HepG2 (cell line): ENCODE data around the gene CACNB4. TPM values are rescaled to one million over a fixed set of nuclear protein-coding genes. Genes with fewer than 3 reads are reported as not detected.

Experiments
- CHD2 ChIP-seq: IDR thresholded peaks from 2 replicates; pipeline ENCODE4 v1.6.1; 2011; ENCODE audit warnings: low read depth, low read length, improper control_type of control experiment
- ELF3 ChIP-seq: IDR thresholded peaks from 2 replicates; pipeline ENCODE4 v1.6.1; 2016; ENCODE audit warnings: missing genetic modification reagents, missing compliant biosample characterization
- HNRNPUL1 ChIP-seq: fragments of 200-400 bp; formaldehyde crosslinking; IDR thresholded peaks from 2 replicates; pipeline ENCODE4 v1.6.1; 2017; ENCODE audit warnings: low read depth, mild to moderate bottlenecking, low read length, moderate library complexity
- HOXA5 ChIP-seq: sonication (generic); formaldehyde crosslinking; IDR thresholded peaks from 2 replicates; pipeline ENCODE4 v1.4.0; 2020; ENCODE audit warnings: missing genetic modification reagents
- MBNL3 ChIP-seq: fragments of 250-450 bp; sonication (Bioruptor Pico); conservative IDR thresholded peaks from 2 replicates; pipeline ENCODE4 v1.8.0; 2022; ENCODE audit warnings: mild to moderate bottlenecking, inconsistent platforms
- MXD4 ChIP-seq: IDR thresholded peaks from 2 replicates; pipeline ENCODE4 v1.6.1; 2016; ENCODE audit warnings: mild to moderate bottlenecking, missing biosample characterization, missing genetic modification reagents
- NFKBIZ ChIP-seq: IDR thresholded peaks from 2 replicates; pipeline ENCODE4 v1.6.1; 2018; ENCODE audit warnings: missing genetic modification reagents, missing compliant biosample characterization
- SALL2 ChIP-seq: sonication (generic); formaldehyde crosslinking; IDR thresholded peaks from 2 replicates; pipeline ENCODE4 v1.8.1; 2023; ENCODE audit warnings: mild to moderate bottlenecking, missing genetic modification reagents, inconsistent platforms
- SIX1 ChIP-seq: sonication (generic); formaldehyde crosslinking; IDR thresholded peaks from 2 replicates; pipeline ENCODE4 v1.4.0; 2020; ENCODE audit warnings: missing genetic modification reagents, borderline replicate concordance
- SOX5 ChIP-seq: IDR thresholded peaks from 2 replicates; pipeline ENCODE4 v1.6.1; 2016; ENCODE audit warnings: borderline replicate concordance
- SP2 ChIP-seq: sonication (generic); formaldehyde crosslinking; IDR thresholded peaks from 2 replicates; pipeline ENCODE4 v1.5.1; 2020; ENCODE audit warnings: mild to moderate bottlenecking, missing genetic modification reagents
- TBL1XR1 ChIP-seq: fragments of 150-350 bp; IDR thresholded peaks from 2 replicates; pipeline ENCODE4 v1.6.1; 2014; ENCODE audit warnings: borderline replicate concordance, low read length; ENCODE audit not compliant: partially characterized antibody
- TBX3 ChIP-seq: fragments of 450-650 bp; IDR thresholded peaks from 2 replicates; pipeline ENCODE4 v1.6.1; 2017; ENCODE audit warnings: antibody characterized with exemption, mild to moderate bottlenecking, inconsistent platforms, borderline replicate concordance
- THYN1 ChIP-seq: sonication (generic); formaldehyde crosslinking; IDR thresholded peaks from 2 replicates; pipeline ENCODE4 v1.8.1; 2023; ENCODE audit warnings: low read depth, mild to moderate bottlenecking, moderate library complexity, missing genetic modification reagents, borderline replicate concordance
- ZBTB3 ChIP-seq: sonication (generic); formaldehyde crosslinking; IDR thresholded peaks from 2 replicates; pipeline ENCODE4 v1.4.0; 2020; ENCODE audit warnings: low read depth, mild to moderate bottlenecking, moderate library complexity, missing genetic modification reagents, borderline replicate concordance
- ZNF350 ChIP-seq: sonication (generic); formaldehyde crosslinking; IDR thresholded peaks from 2 replicates; pipeline ENCODE4 v1.4.0; 2020; ENCODE audit warnings: mild to moderate bottlenecking, low read depth, missing genetic modification reagents, borderline replicate concordance
- ZNF451 ChIP-seq: sonication (generic); formaldehyde crosslinking; IDR thresholded peaks from 2 replicates; pipeline ENCODE4 v1.5.0; 2020; ENCODE audit warnings: mild to moderate bottlenecking, missing genetic modification reagents
- ZNF616 ChIP-seq: sonication (generic); formaldehyde crosslinking; IDR thresholded peaks from 2 replicates; pipeline ENCODE4 v1.5.0; 2020; ENCODE audit warnings: low read depth, mild to moderate bottlenecking, missing genetic modification reagents
- ZNF724P ChIP-seq: sonication (generic); formaldehyde crosslinking; IDR thresholded peaks from 2 replicates; pipeline ENCODE4 v1.8.0; 2022; ENCODE audit warnings: missing genetic modification reagents, borderline replicate concordance
- ZZZ3 ChIP-seq: sonication (generic); formaldehyde crosslinking; IDR thresholded peaks from 2 replicates; pipeline ENCODE4 v1.4.0; 2020; ENCODE audit warnings: missing genetic modification reagents, mild to moderate bottlenecking, borderline replicate concordance
- polyA plus RNA-seq, 8 experiments: library from polyadenylated mRNA; depleted of rRNA in 3 of 8; stranded (reverse) in 7 of 8; unstranded in 1 of 8; fragments of >200 nt; fragmentation: Illumina TruSeq in 4 of 8; extraction: Trizol in 4 of 8; gene quantifications; 2 replicates each; pipeline versions ENCODE4 v1.2.1 to v1.2.3, GENCODE V29; 2011 to 2016; ENCODE audit warnings: low read depth in 4 of 8, missing spikeins in 1 of 8, mixed read lengths in 1 of 8; ENCODE audit not compliant: insufficient read depth in 1 of 8
- total RNA-seq, 5 experiments: library from RNA; depleted of rRNA; stranded (reverse); fragments of >200 nt; fragmentation: Illumina TruSeq; extraction: Trizol; gene quantifications; 2 replicates each; pipeline ENCODE4 v1.2.3, GENCODE V29; 2016; ENCODE audit warnings: low read depth in 1 of 5
- TF ChIP-seq, protein P1 (sequence below): sonication (generic); formaldehyde crosslinking; IDR thresholded peaks from 2 replicates; pipeline ENCODE4 v1.4.0; 2020; ENCODE audit warnings: mild to moderate bottlenecking, missing genetic modification reagents, borderline replicate concordance
- TF ChIP-seq, protein P2 (sequence below): sonication (generic); formaldehyde crosslinking; IDR thresholded peaks from 2 replicates; pipeline ENCODE4 v1.4.0; 2020; ENCODE audit warnings: missing genetic modification reagents, borderline replicate concordance
- TF ChIP-seq, protein P3 (sequence below): sonication (generic); formaldehyde crosslinking; IDR thresholded peaks from 2 replicates; pipeline ENCODE4 v1.4.0; 2020; ENCODE audit warnings: missing genetic modification reagents, borderline replicate concordance

The CACNB4 gene
- total and polyA plus RNA-seq, 2 of the 13 experiments (the other 11 are each of a cell fraction or from before 2014, with no cell fraction given), result 5.1 to 14.3 TPM

DNA sequence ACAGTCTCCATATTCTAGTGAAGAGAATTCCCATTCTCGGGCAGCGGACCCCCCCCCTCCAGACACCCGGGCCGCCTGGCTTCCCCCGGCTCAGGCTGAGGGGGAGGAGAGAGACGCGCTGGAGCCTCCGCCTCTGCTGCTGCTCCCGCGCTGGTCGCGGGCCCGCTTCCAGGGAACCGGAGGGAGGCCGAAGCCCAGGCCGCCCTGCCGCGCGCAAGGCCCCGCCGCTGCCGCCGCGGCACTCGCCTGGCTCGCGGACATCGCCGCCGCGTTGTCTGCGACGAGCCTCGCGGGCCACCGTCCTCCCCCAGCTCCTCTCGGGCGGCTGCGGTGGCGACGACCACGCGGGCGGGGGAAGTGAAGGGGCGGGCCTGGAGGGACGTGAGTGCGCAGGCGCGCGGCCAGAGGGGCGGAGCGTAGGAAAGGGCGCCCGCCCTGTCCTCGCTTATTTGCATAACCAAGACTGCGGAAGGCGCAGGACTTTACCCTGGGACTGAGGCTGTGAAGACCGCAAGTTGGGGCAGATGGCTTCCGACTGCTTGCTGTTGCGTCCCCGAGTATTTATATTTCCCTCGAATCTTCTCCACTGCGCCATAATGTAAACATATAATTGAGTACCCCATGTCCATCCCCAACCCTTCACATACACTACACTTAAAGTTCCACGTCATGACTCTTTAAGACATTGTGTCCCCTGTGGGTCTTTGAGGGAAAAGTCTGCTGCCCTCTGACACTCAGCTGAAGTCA, 270.5 kb downstream of the CACNB4 start, which contains the start of gene ARL5A (continued):
- peak; percentile 98 for TF ChIP-seq SALL2
- TF ChIP-seq THYN1 (CRISPR knock-in tag), result no peak
- TF ChIP-seq ZNF616 (CRISPR knock-in tag), result peak; percentile 79; the same call in 1 of the 2 replicates
- 0 out of 2 replicates have a peak, but pooled peaks have one; percentile 7 for TF ChIP-seq SIX1 (CRISPR knock-in tag)
- TF ChIP-seq ZBTB3 (CRISPR knock-in tag), result peak; percentile 47; the same call in 1 of the 2 replicates
- TF ChIP-seq, protein P1, sequence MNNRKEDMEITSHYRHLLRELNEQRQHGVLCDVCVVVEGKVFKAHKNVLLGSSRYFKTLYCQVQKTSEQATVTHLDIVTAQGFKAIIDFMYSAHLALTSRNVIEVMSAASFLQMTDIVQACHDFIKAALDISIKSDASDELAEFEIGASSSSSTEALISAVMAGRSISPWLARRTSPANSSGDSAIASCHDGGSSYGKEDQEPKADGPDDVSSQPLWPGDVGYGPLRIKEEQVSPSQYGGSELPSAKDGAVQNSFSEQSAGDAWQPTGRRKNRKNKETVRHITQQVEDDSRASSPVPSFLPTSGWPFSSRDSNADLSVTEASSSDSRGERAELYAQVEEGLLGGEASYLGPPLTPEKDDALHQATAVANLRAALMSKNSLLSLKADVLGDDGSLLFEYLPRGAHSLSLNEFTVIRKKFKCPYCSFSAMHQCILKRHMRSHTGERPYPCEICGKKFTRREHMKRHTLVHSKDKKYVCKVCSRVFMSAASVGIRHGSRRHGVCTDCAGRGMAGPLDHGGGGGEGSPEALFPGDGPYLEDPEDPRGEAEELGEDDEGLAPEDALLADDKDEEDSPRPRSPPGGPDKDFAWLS (CRISPR knock-in tag), result no peak
- no peak for TF ChIP-seq MBNL3 (CRISPR knock-in tag)
- TF ChIP-seq HNRNPUL1, result no peak
- TF ChIP-seq ZNF451 (CRISPR knock-in tag), result peak; percentile 98
- peak; percentile 82 for TF ChIP-seq MXD4 (CRISPR knock-in tag)
- TF ChIP-seq CHD2, result no peak
- no peak for TF ChIP-seq TBX3
- peak; percentile 75; the same call in 1 of the 2 replicates for TF ChIP-seq ZNF724P
- peak; percentile 95 for TF ChIP-seq NFKBIZ (CRISPR knock-in tag)
- no peak; the same call in 1 of the 2 replicates for TF ChIP-seq SP2 (CRISPR knock-in tag)
- peak; percentile 64 for TF ChIP-seq SOX5
- TF ChIP-seq, protein P2, sequence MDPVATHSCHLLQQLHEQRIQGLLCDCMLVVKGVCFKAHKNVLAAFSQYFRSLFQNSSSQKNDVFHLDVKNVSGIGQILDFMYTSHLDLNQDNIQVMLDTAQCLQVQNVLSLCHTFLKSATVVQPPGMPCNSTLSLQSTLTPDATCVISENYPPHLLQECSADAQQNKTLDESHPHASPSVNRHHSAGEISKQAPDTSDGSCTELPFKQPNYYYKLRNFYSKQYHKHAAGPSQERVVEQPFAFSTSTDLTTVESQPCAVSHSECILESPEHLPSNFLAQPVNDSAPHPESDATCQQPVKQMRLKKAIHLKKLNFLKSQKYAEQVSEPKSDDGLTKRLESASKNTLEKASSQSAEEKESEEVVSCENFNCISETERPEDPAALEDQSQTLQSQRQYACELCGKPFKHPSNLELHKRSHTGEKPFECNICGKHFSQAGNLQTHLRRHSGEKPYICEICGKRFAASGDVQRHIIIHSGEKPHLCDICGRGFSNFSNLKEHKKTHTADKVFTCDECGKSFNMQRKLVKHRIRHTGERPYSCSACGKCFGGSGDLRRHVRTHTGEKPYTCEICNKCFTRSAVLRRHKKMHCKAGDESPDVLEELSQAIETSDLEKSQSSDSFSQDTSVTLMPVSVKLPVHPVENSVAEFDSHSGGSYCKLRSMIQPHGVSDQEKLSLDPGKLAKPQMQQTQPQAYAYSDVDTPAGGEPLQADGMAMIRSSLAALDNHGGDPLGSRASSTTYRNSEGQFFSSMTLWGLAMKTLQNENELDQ (CRISPR knock-in tag), result 0 out of 2 replicates have a peak, but pooled peaks have one; percentile 28
- TF ChIP-seq ZZZ3, result no peak
- TF ChIP-seq TBL1XR1, result no peak
- TF ChIP-seq ZNF350 (CRISPR knock-in tag), result no peak
- peak; percentile 70 for TF ChIP-seq HOXA5 (CRISPR knock-in tag)
- TF ChIP-seq, protein P3, sequence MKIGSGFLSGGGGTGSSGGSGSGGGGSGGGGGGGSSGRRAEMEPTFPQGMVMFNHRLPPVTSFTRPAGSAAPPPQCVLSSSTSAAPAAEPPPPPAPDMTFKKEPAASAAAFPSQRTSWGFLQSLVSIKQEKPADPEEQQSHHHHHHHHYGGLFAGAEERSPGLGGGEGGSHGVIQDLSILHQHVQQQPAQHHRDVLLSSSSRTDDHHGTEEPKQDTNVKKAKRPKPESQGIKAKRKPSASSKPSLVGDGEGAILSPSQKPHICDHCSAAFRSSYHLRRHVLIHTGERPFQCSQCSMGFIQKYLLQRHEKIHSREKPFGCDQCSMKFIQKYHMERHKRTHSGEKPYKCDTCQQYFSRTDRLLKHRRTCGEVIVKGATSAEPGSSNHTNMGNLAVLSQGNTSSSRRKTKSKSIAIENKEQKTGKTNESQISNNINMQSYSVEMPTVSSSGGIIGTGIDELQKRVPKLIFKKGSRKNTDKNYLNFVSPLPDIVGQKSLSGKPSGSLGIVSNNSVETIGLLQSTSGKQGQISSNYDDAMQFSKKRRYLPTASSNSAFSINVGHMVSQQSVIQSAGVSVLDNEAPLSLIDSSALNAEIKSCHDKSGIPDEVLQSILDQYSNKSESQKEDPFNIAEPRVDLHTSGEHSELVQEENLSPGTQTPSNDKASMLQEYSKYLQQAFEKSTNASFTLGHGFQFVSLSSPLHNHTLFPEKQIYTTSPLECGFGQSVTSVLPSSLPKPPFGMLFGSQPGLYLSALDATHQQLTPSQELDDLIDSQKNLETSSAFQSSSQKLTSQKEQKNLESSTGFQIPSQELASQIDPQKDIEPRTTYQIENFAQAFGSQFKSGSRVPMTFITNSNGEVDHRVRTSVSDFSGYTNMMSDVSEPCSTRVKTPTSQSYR (CRISPR knock-in tag), result peak; percentile 80
- TF ChIP-seq ELF3 (CRISPR knock-in tag), result peak; percentile 84
